ENCODE results near the gene PDXK.

DNA sequence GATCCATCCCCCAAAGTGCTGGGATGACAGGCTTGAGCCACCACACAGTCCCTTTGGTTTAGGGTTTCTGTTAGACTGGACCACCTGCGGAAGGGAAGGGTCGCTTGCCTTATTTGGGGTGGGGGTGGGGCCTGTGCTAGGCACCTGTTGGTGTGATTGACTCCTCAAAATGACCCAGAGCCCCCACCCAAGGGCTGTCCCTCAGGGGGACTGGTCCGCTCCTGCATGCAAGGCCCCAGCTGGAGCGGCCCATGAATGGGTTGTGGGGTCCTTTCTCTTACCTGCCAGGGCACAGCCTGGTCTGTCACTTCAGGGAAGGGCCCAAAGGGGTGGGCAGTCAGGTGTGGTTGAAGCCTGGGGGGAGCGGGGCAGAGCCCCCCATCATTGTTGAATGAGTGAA is 59.0 kb downstream of the PDXK start:
- TF ChIP-seq, protein P1, sequence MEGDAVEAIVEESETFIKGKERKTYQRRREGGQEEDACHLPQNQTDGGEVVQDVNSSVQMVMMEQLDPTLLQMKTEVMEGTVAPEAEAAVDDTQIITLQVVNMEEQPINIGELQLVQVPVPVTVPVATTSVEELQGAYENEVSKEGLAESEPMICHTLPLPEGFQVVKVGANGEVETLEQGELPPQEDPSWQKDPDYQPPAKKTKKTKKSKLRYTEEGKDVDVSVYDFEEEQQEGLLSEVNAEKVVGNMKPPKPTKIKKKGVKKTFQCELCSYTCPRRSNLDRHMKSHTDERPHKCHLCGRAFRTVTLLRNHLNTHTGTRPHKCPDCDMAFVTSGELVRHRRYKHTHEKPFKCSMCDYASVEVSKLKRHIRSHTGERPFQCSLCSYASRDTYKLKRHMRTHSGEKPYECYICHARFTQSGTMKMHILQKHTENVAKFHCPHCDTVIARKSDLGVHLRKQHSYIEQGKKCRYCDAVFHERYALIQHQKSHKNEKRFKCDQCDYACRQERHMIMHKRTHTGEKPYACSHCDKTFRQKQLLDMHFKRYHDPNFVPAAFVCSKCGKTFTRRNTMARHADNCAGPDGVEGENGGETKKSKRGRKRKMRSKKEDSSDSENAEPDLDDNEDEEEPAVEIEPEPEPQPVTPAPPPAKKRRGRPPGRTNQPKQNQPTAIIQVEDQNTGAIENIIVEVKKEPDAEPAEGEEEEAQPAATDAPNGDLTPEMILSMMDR (IDR thresholded peaks at IDR 0.05) = no peak
- no peak for TF ChIP-seq POLR2A (IDR thresholded peaks at IDR 0.05)

Measured in testis (tissue), 2 donors.